ENCODE results near the gene GGTLC1.
A peak's percentile ranks its signal among the peaks of the same experiment; 100 is the strongest.
"Not testable (repeated sequence)": the region's sequence is repeated elsewhere in the genome, so short reads cannot be mapped to it uniquely, and the experiment has no call there.

Gene GGTLC1

GRCh38 chr20:23994001-23994633, 5.5 kb upstream of the GGTLC1 start:
- not testable (repeated sequence) for DNase-seq (ENCODE audit: low spot score)

GRCh38 chr20:23993440-23993839, 4.9 kb upstream of the GGTLC1 start:
- not testable (repeated sequence) for DNase-seq (ENCODE audit: low spot score)

DNA sequence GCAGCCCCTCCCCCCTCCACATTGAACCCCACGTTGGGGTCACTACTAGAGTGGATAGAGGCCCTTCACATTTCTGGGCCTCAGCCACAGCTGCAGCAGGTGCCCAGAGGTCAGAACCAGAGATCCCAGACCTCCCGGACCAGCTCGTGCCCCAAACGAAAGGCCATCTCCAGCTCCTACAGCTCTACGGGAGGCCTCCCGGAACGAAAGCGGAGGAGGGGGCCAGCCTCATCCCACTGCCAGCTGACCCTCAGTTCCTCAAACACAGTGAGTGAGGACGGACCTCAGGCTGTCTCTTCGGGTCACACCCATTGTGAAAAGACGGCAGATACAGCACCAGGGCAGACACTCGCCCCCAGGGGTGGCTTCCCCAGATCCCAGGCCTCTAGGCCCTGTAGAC, 1.7 kb upstream of the GGTLC1 start:
- DNase-seq (ENCODE audit: low spot score), result not testable (repeated sequence)

DNA sequence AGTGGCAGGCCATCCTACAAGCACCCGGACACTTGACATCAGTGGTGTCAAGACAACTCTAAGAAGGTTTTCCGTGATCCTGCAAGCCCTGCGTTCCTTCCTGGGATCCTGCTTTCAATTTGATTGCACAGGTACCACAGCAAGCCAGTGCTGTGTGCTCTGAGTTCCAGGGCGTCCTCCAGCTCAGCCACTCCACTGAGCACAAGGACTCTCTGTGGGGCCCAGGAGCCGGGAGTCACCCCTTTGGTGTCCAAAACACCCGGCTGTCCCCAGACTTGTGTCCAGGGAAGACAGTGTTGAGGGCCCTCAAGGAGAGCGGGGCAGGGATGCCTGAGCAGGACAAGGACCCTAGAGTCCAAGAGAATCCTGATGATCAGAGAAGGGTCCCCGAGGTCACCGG, 387 bp upstream of the GGTLC1 start:
- not testable (repeated sequence) for DNase-seq (ENCODE audit: low spot score)

- DNase-seq (ENCODE audit: low spot score), result peak; percentile 8
These were observed 1.9 kb downstream of the GGTLC1 start for GRCh38 chr20:23986716-23987115.

GRCh38 chr20:23986310-23986709, 2.3 kb downstream of the GGTLC1 start:
- DNase-seq (ENCODE audit: low spot score), result not testable (repeated sequence)

DNA sequence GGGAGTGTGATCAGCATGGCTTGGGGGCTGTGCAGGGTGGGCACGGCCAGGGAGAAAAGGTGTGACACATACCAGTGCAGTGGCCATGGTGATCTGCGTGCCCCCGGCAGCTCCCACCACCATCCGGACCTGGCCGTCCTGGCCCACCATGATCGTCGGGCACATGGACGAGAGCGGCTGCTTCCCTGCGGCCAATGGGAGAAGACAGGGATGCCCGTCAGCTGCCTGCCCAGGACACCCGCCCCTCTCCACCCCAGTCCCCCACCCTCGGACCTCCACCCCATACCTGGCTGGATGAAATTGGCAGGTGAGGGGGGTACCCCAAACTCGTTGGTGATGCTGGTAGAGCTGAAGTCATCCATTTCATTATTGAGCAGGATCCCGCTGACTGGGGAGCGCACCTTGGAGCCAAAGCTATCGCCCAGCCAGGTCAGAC, 2.8 kb downstream of the GGTLC1 start:
- DNase-seq (ENCODE audit: low spot score), result not testable (repeated sequence)

- DNase-seq (ENCODE audit: low spot score), result not testable (repeated sequence)
These were observed 3.4 kb downstream of the GGTLC1 start for GRCh38 chr20:23985066-23985789.

GRCh38 chr20:23984476-23985023, 4.0 kb downstream of the GGTLC1 start:
- DNase-seq (ENCODE audit: low spot score), result not testable (repeated sequence)

GRCh38 chr20:23982112-23983018, 6.2 kb downstream of the GGTLC1 start:
- not testable (repeated sequence) for DNase-seq (ENCODE audit: low spot score)

DNA sequence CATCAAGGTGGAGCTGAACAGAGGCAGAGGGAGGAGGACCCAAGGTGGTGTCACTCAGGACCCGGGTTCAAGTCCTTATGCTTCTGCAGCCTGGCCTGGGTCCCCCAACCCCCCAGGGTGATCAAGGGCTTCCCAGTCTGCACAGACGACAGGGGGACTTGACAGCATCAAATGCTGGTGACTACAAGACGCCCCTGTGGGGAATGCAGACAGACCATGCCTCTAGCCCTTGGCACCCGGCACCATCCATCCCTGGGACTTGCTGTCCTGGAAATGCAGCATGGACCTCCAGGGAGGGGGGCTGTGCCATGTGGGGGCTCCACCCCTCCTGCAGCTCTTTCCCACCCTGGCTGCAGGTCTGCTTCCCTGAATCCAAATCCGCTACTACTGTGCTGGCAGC, 7.1 kb downstream of the GGTLC1 start:
- DNase-seq (ENCODE audit: low spot score), result not testable (repeated sequence)

DNA sequence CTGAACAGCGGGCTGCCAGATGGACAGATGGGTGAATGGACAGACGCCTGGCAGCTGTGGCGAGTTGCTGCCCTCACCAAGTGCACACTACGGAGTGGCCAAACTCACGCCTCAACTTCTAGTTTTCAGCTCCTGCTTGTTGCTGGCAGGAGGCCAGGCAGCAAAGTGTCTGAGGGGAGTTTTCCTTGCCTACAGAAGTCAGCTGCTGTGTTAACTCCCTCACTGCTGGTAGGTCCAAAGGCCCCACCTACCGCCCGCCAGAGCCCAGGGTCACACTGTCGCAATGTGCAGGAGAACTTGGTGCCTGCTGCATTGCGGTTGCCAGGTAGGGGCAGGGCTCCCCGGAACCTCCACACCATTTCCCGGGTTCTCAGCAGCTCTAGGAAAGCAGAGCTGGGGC, 7.6 kb downstream of the GGTLC1 start:
- DNase-seq (ENCODE audit: low spot score), result not testable (repeated sequence)

- DNase-seq (ENCODE audit: low spot score), result not testable (repeated sequence)
These were observed 8.4 kb downstream of the GGTLC1 start for GRCh38 chr20:23979899-23980811.

GRCh38 chr20:23979380-23979779, 9.2 kb downstream of the GGTLC1 start:
- not testable (repeated sequence) for DNase-seq (ENCODE audit: low spot score)

- not testable (repeated sequence) for DNase-seq (ENCODE audit: low spot score)
These were observed 10.1 kb downstream of the GGTLC1 start for GRCh38 chr20:23978457-23978856.

DNA sequence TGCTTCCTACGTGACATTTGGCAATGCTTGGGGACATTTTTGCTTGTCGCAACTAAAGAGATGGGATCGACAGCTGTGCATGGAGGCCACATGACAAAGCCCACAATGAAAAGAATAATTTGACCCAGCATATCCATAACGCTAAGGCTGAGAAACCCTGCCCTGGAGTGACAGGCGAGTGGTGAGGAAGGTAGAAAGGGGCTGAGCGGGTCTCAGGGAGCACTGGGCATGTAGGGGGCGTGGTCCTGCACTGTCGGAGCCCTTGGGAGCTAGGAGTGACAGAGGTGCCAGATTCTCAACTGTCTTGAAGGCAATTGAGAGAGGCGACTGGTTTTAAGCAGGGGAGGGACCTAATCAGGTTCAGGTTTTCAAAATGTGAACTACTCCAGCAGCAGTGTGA, 13.6 kb downstream of the GGTLC1 start:
- DNase-seq (ENCODE audit: low spot score), result no peak

DNA sequence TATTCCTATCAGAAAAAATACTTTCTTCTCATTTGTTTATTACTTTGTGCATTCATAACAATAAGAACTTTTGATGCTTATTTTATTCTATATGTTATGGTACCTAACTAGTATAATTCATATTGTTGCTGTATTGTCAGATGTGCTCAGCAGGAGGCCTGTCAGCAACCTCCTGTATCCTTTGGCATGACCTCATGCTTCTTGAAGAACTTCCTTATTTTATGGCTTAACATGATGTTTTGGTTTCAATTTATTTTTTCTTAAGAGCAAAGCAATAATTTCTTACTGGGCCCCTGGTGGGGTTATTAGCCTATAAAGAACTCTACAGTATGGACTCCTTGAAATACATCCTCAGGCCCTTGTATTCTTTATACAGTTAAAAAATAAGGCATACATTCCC, 17.3 kb downstream of the GGTLC1 start:
- no peak for DNase-seq (ENCODE audit: low spot score)

DNA sequence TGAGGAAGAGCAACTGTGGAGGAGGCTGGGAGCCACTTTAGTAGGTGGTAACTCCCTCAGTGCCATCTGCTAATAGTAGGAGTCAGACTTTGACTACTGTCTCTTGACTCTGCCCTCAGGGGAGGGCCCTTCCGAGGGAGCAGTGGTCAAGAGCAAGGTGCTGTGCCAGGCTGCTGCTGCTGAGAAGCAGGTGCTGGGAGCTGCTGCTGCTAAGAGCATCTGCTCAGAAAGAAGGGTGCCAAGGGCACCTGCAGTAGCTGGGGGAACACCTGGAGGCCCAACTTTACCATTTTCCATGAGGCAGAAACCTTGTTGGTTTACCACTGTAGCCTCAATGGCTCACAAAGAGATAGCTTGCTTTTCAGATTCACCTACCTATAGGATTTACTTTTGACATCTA, 18.5 kb downstream of the GGTLC1 start:
- DNase-seq (ENCODE audit: low spot score), result no peak

DNA sequence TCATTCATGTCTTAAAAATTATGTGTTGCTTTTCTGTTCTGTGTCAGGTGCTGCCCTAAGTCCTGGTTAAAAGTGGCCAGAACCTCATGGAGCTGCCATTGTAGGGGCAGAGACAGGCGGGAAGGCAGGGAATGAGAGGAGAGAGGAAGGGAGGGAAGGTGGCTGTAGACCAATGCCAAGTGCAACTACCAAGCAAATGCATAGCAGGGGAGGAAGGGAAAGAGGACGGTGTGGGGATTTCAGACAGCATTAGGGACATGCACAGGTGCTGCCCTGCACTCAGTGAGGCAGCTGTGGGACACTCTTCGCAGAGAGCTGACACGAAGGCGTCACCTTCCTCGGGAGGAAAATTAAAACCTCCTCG, 21.0 kb downstream of the GGTLC1 start:
- no peak for DNase-seq (ENCODE audit: low spot score)

GRCh38 chr20:23966927-23967615, 21.5 kb downstream of the GGTLC1 start:
- no peak for DNase-seq (ENCODE audit: low spot score)

DNA sequence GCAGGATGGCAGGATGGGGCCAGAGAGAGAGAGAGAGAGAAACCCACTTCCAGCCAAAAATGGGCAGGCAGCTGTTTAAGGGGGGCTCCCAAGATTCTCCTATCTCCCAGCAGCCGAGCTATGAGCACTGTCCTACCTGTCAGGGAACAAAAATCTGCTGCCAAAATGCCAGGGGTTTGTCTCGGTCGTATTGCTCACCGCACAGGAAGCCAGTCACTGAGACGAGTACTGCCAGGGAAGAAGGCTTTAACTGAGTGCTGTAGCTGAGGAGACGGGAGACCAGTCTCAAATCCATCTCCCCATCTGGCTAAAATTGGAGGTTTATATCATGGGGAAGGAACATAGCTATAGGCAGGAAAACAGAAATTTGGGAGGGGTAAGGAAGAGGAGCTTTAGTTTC, 22.3 kb downstream of the GGTLC1 start:
- DNase-seq (ENCODE audit: low spot score), result no peak
